HEK293 (cell line): Measurements from ENCODE around the gene UHMK1.

Experiments used
- CTCF ChIA-PET: fragments of 350-600 bp; formaldehyde crosslinking; extraction: SDS; loops from one replicate; lab custom pipeline; 2021; ENCODE audit warnings: antibody characterized with exemption; lab: Yijun Ruan, JAX
- POLR2A ChIA-PET: fragments of 300-600 bp; formaldehyde crosslinking; extraction: SDS; loops from one replicate; lab custom pipeline; 2020; ENCODE audit warnings: antibody characterized with exemption, inconsistent platforms; lab: Yijun Ruan, JAX
- H3K27ac ChIP-seq: fragments of 200-500 bp; sonication (Bioruptor generic); 2 replicates; pipeline ENCODE4 v1.5.1; 2014; ENCODE audit warnings: low read depth, low read length, control low read depth, inconsistent platforms; ENCODE audit errors: extremely low read depth
- H3K36me3 ChIP-seq, 2 experiments: fragments of 200-500 bp in 1 of 2; sonication (Bioruptor generic) in 1 of 2; 1 replicate in 1 of 2; 2 replicates in 1 of 2; pipeline ENCODE4 v1.5.1; 2014 to 2017; ENCODE audit warnings: inconsistent platforms in 2 of 2, low read length in 2 of 2; ENCODE audit not compliant: control insufficient read depth in 2 of 2, insufficient read depth in 1 of 2
- H3K4me1 ChIP-seq: fragments of 200-500 bp; sonication (Bioruptor generic); 2 replicates; pipeline ENCODE4 v1.5.1; 2014; ENCODE audit warnings: mild to moderate bottlenecking, low read length, inconsistent platforms; ENCODE audit not compliant: control insufficient read depth, insufficient read depth
- H3K4me3 ChIP-seq: 2 replicates; pipeline ENCODE4 v1.5.1; 2011; ENCODE audit warnings: low read depth, mild to moderate bottlenecking, control low read depth, low read length, moderate library complexity
- H3K9me3 ChIP-seq: fragments of 200-500 bp; sonication (Bioruptor generic); 2 replicates; pipeline ENCODE4 v1.5.1; 2014; ENCODE audit warnings: low read depth, low read length, inconsistent platforms; ENCODE audit not compliant: control insufficient read depth, insufficient read depth
- HOXC10 ChIP-seq: sonication (generic); formaldehyde crosslinking; IDR thresholded peaks from 2 replicates; pipeline ENCODE4 v1.8.1; 2023; ENCODE audit warnings: mild to moderate bottlenecking, missing genetic modification reagents
- KLF8 ChIP-seq: fragments of 450-650 bp; formaldehyde crosslinking; IDR thresholded peaks from 2 replicates; pipeline ENCODE4 v1.5.1; 2016; ENCODE audit warnings: missing biosample characterization, missing genetic modification characterization
- SP2 ChIP-seq: fragments of 450-650 bp; formaldehyde crosslinking; IDR thresholded peaks from 2 replicates; pipeline ENCODE4 v1.5.1; 2016; ENCODE audit warnings: missing biosample characterization, missing genetic modification characterization
- SP3 ChIP-seq: fragments of 450-650 bp; formaldehyde crosslinking; IDR thresholded peaks from 2 replicates; pipeline ENCODE4 v1.5.1; 2016; ENCODE audit warnings: missing biosample characterization, missing genetic modification characterization
- ZBTB20 ChIP-seq: fragments of 450-650 bp; formaldehyde crosslinking; IDR thresholded peaks from 2 replicates; pipeline ENCODE4 v1.5.1; 2016; ENCODE audit warnings: missing biosample characterization, missing genetic modification characterization
- ZFP37 ChIP-seq: fragments of 450-650 bp; formaldehyde crosslinking; IDR thresholded peaks from 2 replicates; pipeline ENCODE4 v1.5.1; 2016; ENCODE audit warnings: missing biosample characterization, missing genetic modification characterization
- ZNF114 ChIP-seq: fragments of 450-650 bp; formaldehyde crosslinking; IDR thresholded peaks from 2 replicates; pipeline ENCODE4 v1.5.0; 2017; ENCODE audit warnings: missing biosample characterization, missing genetic modification characterization
- ZNF174 ChIP-seq: fragments of 450-650 bp; formaldehyde crosslinking; IDR thresholded peaks from 2 replicates; pipeline ENCODE4 v1.5.0; 2017; ENCODE audit warnings: missing biosample characterization, mild to moderate bottlenecking, missing genetic modification characterization
- ZNF248 ChIP-seq: fragments of 450-650 bp; formaldehyde crosslinking; IDR thresholded peaks from 2 replicates; pipeline ENCODE4 v1.5.1; 2017; ENCODE audit warnings: missing biosample characterization, missing genetic modification characterization
- ZNF292 ChIP-seq: fragments of 450-650 bp; formaldehyde crosslinking; IDR thresholded peaks from 2 replicates; pipeline ENCODE4 v1.5.1; 2016; ENCODE audit warnings: low read depth, missing biosample characterization, missing genetic modification characterization, borderline replicate concordance
- ZNF416 ChIP-seq: fragments of 450-650 bp; formaldehyde crosslinking; IDR thresholded peaks from 2 replicates; pipeline ENCODE4 v1.5.1; 2016; ENCODE audit warnings: missing biosample characterization, missing genetic modification characterization
- ZNF473 ChIP-seq: fragments of 450-650 bp; formaldehyde crosslinking; IDR thresholded peaks from 2 replicates; pipeline ENCODE4 v1.5.1; 2017; ENCODE audit warnings: missing biosample characterization, missing genetic modification characterization
- ZNF514 ChIP-seq: fragments of 450-650 bp; formaldehyde crosslinking; IDR thresholded peaks from 2 replicates; pipeline ENCODE4 v1.5.1; 2016; ENCODE audit warnings: missing biosample characterization, missing genetic modification characterization
- ZNF585B ChIP-seq: fragments of 450-650 bp; formaldehyde crosslinking; IDR thresholded peaks from 2 replicates; pipeline ENCODE4 v1.5.1; 2016; ENCODE audit warnings: missing biosample characterization, missing genetic modification characterization
- ZNF664 ChIP-seq: fragments of 450-650 bp; formaldehyde crosslinking; IDR thresholded peaks from 2 replicates; pipeline ENCODE4 v1.5.1; 2016; ENCODE audit warnings: missing biosample characterization, missing genetic modification characterization
- ZNF747 ChIP-seq: fragments of 450-650 bp; formaldehyde crosslinking; IDR thresholded peaks from 2 replicates; pipeline ENCODE4 v1.5.1; 2016; ENCODE audit warnings: missing biosample characterization, missing genetic modification characterization
- TF ChIP-seq, protein P1 (sequence below): fragments of 450-650 bp; formaldehyde crosslinking; IDR thresholded peaks from 2 replicates; pipeline ENCODE4 v1.5.1; 2016; ENCODE audit warnings: missing biosample characterization, missing genetic modification characterization
- TF ChIP-seq, protein P2 (sequence below): fragments of 450-650 bp; formaldehyde crosslinking; IDR thresholded peaks from 2 replicates; pipeline ENCODE4 v1.5.1; 2016; ENCODE audit warnings: missing biosample characterization, missing genetic modification characterization
- TF ChIP-seq, protein P3 (sequence below): fragments of 450-650 bp; formaldehyde crosslinking; IDR thresholded peaks from 2 replicates; pipeline ENCODE4 v1.5.1; 2017; ENCODE audit warnings: missing biosample characterization, missing genetic modification characterization
- TF ChIP-seq, protein P4 (sequence below): fragments of 450-650 bp; formaldehyde crosslinking; IDR thresholded peaks from 2 replicates; pipeline ENCODE4 v1.5.1; 2016; ENCODE audit warnings: missing biosample characterization, missing genetic modification characterization
- TF ChIP-seq, protein P5 (sequence below): fragments of 450-650 bp; formaldehyde crosslinking; IDR thresholded peaks from 2 replicates; pipeline ENCODE4 v1.5.1; 2016; ENCODE audit warnings: missing biosample characterization, missing genetic modification characterization
- TF ChIP-seq, protein P6 (sequence below): fragments of 450-650 bp; formaldehyde crosslinking; IDR thresholded peaks from 2 replicates; pipeline ENCODE4 v1.5.1; 2017; ENCODE audit warnings: missing biosample characterization, missing genetic modification characterization

Gene UHMK1

DNA sequence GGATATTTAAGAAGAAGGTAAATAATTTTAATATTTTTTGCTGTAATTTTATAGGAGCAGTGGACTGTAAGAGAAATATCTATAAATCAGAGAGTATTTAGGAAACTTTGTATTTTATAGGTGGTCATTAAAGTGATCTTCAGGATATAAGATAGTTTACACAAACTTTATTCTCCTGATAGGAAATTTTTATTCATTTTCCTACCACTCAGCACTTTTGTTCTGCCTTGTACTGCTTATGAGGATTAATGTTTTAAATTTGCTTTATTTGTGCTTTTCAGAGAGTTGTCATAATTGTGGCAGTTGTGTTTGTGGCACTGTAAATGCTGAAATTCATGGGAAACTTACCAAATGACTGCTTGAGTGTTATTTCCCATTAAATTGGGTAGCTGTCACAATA lies 29.7 kb downstream of the UHMK1 start:
- H3K36me3 ChIP-seq, result peaks cover 16 to 27% of the 10 kb centered on the region in 2 experiments
- TF ChIP-seq ZNF248 (tag by site-specific recombination) (no peak), ZNF664 (no peak), ZNF416 (tag by site-specific recombination) (no peak), ZNF473 (tag by site-specific recombination) (no peak), ZNF114 (tag by site-specific recombination) (no peak), ZFP37 (tag by site-specific recombination) (no peak), SP3 (no peak), ZNF514 (no peak), ZNF585B (no peak), KLF8 (tag by site-specific recombination) (no peak)
- TF ChIP-seq, protein P1, sequence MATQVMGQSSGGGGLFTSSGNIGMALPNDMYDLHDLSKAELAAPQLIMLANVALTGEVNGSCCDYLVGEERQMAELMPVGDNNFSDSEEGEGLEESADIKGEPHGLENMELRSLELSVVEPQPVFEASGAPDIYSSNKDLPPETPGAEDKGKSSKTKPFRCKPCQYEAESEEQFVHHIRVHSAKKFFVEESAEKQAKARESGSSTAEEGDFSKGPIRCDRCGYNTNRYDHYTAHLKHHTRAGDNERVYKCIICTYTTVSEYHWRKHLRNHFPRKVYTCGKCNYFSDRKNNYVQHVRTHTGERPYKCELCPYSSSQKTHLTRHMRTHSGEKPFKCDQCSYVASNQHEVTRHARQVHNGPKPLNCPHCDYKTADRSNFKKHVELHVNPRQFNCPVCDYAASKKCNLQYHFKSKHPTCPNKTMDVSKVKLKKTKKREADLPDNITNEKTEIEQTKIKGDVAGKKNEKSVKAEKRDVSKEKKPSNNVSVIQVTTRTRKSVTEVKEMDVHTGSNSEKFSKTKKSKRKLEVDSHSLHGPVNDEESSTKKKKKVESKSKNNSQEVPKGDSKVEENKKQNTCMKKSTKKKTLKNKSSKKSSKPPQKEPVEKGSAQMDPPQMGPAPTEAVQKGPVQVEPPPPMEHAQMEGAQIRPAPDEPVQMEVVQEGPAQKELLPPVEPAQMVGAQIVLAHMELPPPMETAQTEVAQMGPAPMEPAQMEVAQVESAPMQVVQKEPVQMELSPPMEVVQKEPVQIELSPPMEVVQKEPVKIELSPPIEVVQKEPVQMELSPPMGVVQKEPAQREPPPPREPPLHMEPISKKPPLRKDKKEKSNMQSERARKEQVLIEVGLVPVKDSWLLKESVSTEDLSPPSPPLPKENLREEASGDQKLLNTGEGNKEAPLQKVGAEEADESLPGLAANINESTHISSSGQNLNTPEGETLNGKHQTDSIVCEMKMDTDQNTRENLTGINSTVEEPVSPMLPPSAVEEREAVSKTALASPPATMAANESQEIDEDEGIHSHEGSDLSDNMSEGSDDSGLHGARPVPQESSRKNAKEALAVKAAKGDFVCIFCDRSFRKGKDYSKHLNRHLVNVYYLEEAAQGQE (tag by site-specific recombination), result no peak
- TF ChIP-seq, protein P2, sequence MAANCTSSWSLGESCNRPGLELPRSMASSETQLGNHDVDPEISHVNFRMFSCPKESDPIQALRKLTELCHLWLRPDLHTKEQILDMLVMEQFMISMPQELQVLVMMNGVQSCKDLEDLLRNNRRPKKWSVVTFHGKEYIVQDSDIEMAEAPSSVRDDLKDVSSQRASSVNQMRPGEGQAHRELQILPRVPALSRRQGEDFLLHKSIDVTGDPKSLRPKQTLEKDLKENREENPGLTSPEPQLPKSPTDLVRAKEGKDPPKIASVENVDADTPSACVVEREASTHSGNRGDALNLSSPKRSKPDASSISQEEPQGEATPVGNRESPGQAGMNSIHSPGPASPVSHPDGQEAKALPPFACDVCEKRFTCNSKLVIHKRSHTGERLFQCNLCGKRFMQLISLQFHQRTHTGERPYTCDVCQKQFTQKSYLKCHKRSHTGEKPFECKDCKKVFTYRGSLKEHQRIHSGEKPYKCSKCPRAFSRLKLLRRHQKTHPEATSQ (tag by site-specific recombination), result no peak
- TF ChIP-seq, all 188 proteins: peak for 0

DNA sequence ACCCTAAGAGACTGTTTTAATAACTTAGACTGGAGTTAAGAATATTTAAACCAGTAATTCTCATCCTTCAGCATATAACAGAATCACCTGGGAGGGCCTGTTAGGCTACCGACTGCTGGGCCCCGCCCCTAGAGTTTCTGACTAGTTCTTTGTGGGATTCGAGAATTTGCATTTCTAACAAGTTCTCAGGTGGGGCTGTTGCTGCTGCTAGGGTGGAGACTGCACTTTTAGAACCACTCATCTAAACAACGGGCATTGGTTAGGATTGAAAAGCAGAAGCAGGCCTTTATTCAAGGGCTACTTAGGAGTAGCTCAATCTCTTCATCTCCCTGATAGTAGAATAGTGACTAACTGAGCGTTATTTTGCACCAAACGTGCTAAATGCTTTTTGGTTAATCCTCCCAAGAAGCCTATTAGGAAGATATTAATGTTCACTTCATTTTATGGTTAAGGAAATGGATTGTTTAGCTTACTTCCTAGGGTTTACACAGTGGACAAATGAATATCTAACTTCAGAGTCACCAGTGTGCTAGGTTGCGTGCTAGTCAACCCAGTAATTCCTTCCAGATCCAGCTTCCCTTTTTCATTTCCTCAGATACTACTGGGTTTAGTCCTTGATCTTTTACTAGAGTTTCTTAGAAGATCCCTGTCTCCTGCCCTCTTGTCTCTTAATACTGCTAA lies 32.8 kb downstream of the UHMK1 start:
- TF ChIP-seq, protein P3, sequence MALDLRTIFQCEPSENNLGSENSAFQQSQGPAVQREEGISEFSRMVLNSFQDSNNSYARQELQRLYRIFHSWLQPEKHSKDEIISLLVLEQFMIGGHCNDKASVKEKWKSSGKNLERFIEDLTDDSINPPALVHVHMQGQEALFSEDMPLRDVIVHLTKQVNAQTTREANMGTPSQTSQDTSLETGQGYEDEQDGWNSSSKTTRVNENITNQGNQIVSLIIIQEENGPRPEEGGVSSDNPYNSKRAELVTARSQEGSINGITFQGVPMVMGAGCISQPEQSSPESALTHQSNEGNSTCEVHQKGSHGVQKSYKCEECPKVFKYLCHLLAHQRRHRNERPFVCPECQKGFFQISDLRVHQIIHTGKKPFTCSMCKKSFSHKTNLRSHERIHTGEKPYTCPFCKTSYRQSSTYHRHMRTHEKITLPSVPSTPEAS, result no peak
- TF ChIP-seq, protein P4, sequence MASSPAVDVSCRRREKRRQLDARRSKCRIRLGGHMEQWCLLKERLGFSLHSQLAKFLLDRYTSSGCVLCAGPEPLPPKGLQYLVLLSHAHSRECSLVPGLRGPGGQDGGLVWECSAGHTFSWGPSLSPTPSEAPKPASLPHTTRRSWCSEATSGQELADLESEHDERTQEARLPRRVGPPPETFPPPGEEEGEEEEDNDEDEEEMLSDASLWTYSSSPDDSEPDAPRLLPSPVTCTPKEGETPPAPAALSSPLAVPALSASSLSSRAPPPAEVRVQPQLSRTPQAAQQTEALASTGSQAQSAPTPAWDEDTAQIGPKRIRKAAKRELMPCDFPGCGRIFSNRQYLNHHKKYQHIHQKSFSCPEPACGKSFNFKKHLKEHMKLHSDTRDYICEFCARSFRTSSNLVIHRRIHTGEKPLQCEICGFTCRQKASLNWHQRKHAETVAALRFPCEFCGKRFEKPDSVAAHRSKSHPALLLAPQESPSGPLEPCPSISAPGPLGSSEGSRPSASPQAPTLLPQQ (tag by site-specific recombination), result no peak
- TF ChIP-seq SP2 (tag by site-specific recombination) (no peak), ZBTB20 (no peak), ZNF747 (tag by site-specific recombination) (no peak), ZNF174 (tag by site-specific recombination) (no peak), HOXC10 (CRISPR knock-in tag) (no peak), ZNF292 (tag by site-specific recombination) (no peak)
- TF ChIP-seq, protein P5, sequence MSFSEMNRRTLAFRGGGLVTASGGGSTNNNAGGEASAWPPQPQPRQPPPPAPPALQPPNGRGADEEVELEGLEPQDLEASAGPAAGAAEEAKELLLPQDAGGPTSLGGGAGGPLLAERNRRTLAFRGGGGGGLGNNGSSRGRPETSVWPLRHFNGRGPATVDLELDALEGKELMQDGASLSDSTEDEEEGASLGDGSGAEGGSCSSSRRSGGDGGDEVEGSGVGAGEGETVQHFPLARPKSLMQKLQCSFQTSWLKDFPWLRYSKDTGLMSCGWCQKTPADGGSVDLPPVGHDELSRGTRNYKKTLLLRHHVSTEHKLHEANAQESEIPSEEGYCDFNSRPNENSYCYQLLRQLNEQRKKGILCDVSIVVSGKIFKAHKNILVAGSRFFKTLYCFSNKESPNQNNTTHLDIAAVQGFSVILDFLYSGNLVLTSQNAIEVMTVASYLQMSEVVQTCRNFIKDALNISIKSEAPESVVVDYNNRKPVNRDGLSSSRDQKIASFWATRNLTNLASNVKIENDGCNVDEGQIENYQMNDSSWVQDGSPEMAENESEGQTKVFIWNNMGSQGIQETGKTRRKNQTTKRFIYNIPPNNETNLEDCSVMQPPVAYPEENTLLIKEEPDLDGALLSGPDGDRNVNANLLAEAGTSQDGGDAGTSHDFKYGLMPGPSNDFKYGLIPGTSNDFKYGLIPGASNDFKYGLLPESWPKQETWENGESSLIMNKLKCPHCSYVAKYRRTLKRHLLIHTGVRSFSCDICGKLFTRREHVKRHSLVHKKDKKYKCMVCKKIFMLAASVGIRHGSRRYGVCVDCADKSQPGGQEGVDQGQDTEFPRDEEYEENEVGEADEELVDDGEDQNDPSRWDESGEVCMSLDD (tag by site-specific recombination), result no peak
- TF ChIP-seq, protein P6, sequence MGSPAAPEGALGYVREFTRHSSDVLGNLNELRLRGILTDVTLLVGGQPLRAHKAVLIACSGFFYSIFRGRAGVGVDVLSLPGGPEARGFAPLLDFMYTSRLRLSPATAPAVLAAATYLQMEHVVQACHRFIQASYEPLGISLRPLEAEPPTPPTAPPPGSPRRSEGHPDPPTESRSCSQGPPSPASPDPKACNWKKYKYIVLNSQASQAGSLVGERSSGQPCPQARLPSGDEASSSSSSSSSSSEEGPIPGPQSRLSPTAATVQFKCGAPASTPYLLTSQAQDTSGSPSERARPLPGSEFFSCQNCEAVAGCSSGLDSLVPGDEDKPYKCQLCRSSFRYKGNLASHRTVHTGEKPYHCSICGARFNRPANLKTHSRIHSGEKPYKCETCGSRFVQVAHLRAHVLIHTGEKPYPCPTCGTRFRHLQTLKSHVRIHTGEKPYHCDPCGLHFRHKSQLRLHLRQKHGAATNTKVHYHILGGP, result no peak
- peaks cover 0 to 2% of the 10 kb centered on the region in 2 experiments; a peak in 2 of 3 replicates for H3K36me3 ChIP-seq
- H3K4me3 ChIP-seq, result no peak overlapping the region
- POLR2A ChIA-PET, result no interaction called here
- CTCF ChIA-PET, result interaction anchor here (1.0 kb wide), 1 partner anchor 270 kb away, joined by 3 read pairs; no protein-coding TSS in a partner anchor
- H3K27ac ChIP-seq, result no peak overlapping the region
- H3K9me3 ChIP-seq, result no peaks in the 10 kb centered on the region
- no peaks in the 10 kb centered on the region for H3K4me1 ChIP-seq

More for the DNA sequence above, 29.7 kb downstream of the UHMK1 start:
- H3K4me3 ChIP-seq, result no peak overlapping the region
- H3K27ac ChIP-seq, result no peak overlapping the region
- H3K9me3 ChIP-seq, result no peaks in the 10 kb centered on the region
- no peaks in the 10 kb centered on the region for H3K4me1 ChIP-seq
- ChIA-PET POLR2A (interaction anchor here (0.9 to 1.4 kb wide), 2 partner anchors 8 to 25 kb away, joined by 3 read pairs; no protein-coding TSS in a partner anchor), CTCF (interaction anchor here (0.7 kb wide), 1 partner anchor 19 kb away, joined by 4 read pairs; no protein-coding TSS in a partner anchor)
